ENCODE results near the gene FKBP15.
"Not testable (repeated sequence)": the region's sequence is repeated elsewhere in the genome, so short reads cannot be mapped to it uniquely, and the experiment has no call there.

The FKBP15 gene

DNA sequence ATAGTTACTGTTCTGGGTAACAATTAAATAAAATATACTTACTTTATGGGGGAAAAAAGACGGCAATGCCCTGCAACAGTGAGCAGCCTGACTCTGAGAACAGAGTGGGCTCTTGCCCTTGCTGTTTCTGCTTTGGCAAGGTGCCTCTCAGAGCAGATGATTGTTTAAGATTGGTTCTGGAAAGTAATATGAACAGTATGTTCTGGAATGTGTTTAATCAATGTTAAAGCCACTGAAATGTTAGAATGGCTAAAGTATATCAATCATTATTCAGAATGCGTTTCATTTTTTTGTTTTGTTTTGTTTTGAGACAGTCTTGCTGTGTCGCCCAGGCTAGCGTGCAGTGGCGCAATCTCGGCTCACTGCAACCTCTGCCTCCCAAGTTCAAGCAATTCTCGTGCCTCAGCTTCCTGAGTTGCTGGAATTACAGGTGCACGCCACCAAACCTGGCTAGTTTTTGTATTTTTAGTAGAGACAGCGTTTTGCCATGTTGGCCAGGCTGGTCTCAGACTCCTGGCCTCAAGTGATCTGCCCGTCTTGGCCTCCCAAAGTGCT is 14.7 kb upstream of the FKBP15 start:
- DNase-seq = not testable (repeated sequence)

DNA sequence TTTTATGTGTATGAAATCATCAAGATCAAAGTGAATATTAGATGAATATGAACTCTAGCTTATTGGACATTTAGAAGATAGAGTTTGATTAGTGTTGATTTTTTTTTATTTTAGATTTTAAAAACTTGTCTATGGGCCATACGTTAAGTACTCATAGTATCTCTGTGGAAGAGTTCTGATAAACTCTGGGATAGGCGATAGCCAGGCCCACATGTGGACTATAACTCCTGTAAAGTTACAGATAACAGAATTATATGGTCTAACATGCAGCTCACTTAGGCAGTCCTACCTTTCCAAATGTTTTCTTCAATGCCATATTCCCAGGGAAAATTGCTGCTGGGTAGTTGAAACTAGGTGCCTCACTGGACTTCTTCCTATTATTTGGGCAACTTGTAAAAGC is 10.6 kb upstream of the FKBP15 start:
- DNase-seq = no peak

DNA sequence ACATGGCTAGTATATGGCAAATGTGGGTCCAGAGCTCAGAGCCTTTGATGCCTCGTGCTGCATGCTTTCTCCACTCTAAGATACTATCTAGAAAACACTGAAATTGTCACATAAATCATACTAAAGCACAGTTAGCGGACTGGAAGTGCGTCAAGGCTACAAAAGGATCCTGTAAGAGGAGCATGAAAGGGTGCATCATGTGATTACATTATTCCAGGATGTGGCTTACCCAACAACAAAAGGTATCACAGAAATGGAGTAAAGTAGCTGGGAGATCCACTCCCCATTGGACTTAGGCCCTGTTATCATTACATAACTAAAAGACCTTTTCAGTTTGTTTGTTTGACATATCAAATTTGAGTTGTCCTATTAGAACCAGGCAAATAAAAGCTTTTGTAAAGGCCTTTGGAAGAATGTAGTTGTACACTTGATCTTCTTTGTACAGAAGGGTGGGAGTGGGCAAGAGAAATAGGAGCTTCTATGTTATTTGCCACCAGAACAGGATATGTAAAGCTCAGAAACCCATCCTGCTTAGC is 7.1 kb upstream of the FKBP15 start:
- DNase-seq = no peak

DNA sequence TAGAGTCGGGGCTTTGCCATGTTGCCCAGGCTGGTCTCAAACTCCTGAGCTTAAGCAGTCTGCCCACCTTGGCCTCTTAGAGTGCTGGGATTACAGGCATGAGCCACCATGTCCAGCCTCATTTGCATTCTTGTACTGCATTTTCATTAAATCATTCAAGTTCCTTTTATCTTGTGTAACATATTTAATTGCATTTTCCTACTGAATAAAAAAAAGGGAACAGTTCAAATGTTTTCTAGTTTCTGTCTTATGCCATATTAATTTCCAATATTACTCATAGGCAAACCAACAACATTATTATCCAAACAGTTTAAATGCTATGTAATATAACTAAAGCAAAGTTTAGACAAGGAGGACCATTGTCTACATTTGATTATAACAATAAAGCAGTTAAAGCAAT is 6.4 kb upstream of the FKBP15 start:
- no peak for DNase-seq

DNA sequence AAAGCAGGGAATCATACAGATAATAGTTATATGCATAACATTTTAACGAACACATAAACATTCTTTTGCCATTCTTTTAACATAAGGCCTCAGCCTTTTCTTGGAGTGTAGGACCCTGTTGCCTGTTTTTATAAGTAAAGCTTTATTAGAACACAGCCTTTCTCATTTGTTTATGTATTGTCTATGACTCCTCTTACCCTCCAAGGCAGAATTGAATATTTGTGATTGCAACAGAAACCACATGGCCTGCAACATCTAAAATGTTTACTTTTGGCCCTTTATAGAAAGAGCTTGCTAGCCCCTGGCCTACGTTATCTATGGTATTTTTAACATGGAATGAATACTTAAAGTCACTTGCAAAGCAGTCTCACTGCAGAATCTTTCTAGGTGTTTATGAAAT is 2.9 kb upstream of the FKBP15 start:
- no peak for DNase-seq

DNA sequence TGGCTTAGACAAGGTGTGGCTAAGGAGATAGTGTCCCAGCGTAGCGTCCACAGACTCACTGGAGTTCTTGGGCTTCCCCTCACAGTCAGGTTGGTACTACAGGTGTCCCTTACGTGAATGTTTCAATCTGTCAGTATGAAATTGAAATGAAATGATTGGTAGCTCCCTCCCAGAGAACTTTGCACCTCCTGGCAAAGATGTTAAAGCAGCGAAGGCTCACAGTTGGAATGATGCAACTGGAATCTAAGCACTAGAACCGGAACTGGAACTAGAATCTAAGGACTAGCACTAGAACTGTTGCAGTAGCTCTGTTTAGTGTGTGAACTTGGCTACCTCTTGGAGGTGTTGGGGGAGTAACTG is 1.4 kb upstream of the FKBP15 start:
- no peak for DNase-seq

DNA sequence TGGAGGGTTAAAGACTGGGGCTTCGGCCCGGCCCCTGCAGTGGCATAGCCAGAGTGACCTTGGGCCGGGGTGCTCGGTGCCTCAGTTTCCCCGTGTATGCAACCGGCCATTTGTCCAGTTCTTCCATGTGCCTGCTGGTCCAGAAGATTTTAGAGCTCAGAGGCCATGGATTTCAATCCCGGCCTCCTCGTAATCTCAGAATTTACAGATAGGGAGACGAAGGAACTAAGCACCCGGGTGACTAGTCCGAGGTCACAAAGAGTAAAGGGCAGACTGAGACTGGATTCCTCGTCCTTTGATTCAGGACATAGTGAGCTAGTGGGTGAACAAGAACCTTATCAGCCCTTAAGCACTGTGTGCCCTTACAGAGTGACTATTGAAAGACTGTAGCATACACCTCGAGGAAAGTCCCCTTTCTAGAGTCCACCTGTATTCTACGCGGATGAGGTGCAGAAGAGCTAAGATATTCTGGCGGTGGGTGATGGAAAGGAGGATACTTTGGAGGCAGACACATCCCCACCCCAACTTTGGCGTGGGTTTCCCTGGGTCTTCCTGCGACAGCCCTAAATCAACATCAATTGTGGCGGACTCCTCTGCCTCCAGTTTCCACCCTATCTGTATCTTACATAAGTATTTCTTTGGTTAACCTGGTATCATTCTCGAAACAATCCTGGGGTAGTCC is 864 bp upstream of the FKBP15 start:
- DNase-seq = no peak

DNA sequence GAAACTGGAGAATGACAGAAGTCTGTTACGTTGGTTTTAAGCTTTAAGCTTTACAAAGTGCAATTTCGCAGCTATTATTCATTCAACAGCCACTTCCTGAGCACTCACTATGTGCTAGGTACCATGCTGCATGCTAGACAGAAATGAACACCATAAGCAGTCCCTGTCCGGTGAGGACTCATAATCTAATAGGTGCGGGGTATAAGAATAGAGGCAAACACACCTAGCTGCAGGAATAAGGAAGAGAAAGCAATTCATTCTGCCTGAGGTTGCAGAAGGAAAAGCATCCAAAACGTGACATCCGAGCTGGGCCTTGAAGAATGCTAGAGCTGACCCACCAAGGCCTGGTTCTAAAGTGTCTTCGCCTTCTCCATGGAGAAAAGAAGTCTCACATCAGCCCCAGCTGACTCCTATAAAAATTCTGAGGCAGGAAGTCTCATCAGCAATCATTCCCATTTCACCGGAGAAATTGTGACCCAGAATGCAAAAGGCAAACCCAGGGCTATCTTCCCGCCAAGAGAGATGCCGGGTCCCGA is 542 bp downstream of the FKBP15 start:
- no peak for DNase-seq

DNA sequence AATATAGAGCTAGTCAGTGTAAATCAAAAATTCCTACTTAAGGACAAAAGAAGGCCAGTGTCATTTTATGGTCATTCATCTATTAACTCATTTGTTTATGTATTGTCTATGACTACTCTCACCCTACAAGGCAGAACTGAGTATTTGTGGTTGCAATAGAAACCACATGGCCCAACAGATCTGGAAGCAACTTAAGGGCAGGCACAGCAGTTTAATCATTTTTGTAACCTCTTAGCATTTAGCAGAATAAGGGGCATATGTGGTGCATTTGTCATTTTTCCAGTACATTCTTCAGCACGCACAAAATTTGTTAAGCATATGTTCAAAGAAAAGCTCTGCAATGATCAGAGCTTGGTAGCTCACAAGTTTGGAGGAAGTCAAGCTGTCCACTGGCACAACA is 1.1 kb downstream of the FKBP15 start:
- DNase-seq = no peak

DNA sequence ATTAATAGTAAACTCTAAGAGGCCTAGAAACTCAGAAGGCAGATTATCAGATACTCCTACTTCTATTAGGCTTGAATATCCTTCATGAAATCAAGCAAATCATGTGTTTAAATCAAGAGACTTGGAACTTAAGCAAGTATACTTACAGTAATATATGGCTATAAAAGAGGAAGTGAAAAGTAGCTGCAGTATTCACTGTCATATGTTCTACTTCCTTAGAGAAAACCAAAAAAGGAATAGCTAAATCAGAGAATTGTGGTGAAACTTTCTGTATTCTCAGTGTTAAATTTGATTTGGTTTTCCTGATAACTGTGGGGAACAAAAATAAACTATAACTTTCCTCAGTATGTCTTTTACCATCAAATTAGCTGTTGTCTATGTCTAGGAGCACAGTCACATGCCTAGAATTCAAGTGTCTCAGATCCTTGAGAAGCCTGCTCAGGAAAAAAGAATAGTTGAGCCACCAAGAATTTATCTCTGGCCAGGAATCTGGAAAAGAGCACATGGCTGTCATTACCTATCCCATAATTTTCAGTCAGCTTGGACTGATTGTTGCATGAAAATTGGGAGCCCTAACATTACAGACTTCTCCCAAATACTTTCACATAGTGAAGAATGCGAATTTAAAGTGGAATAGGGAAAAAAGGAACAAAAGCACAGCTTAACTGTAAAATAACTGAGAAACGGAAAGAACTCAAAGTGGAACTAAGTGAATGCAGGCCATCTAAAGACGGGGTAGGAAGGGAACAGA is 1.7 kb downstream of the FKBP15 start:
- no peak for DNase-seq

DNA sequence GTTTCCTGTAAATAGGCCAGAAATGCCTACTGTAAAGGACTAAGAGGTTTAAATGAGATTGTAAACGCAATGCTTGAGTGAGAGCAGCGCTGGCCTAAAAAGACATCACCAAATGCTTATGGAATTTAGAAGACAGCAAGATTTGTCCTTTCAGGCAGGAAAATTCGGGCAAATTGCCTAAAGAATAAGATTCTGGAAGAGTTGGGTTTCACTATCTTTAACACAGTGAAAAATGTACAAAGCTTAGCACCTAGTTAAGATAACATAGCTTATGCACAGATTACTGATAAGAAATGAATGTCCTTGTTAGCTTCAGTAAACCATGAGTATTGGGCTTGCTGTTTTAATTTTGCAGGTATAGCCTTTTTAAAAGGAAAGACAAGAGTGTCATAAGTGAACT is 4.7 kb downstream of the FKBP15 start:
- DNase-seq = no peak

DNA sequence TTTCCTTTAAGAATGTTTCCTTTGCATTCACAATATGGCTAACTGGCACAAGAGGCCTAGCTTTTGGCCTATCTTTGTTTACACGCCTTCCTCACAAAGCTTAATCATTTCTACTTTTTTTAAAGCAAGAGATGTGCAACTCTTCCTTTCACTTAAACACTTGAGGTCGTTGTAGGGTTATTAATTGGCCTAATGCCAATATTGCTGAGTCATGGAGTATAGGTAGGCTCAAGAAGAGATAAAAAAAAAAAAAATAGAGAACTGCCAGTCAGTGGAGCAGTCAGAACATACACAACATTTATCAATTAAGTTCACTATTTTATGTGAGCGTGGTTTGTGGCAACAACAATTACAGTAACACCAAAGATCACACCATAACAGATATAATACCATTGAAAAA is 5.9 kb downstream of the FKBP15 start:
- no peak for DNase-seq

DNA sequence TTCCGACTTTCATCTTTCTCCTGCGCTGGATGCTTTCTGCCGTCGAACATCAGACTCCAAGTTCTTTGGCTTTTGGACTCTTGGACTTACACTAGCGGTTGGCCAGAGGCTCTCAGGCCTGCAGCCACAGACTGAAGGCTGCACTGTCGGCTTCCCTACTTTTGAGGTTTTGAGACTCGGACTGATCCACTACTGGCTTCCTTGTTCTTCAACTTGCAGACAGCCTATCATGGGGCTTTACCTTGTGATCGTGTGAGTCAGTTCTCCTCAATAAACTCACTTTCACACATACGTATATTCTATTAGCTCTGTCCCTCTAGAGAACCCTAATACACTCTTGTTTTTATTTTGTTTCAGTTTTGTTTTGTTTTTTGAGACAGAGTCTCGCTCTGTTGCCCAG is 10.3 kb downstream of the FKBP15 start:
- no peak for DNase-seq

DNA sequence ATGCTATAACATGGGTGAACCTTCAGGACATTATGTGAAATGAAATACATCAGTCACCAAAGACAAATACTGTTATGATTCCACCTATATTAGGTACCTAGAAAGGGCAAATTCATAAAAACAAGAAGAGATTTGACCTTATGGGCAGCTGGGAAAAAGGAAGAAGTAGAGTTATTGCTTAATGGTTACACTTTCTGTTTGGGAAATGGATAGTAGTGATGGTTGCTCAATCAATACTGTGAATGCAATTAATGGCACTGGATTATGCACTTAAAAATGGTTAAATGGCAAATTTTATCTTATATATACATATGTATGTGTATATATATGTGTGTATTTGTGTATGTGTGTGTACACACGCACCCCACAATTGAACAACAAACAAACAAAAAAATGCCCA is 15.2 kb downstream of the FKBP15 start:
- DNase-seq = no peak

DNA sequence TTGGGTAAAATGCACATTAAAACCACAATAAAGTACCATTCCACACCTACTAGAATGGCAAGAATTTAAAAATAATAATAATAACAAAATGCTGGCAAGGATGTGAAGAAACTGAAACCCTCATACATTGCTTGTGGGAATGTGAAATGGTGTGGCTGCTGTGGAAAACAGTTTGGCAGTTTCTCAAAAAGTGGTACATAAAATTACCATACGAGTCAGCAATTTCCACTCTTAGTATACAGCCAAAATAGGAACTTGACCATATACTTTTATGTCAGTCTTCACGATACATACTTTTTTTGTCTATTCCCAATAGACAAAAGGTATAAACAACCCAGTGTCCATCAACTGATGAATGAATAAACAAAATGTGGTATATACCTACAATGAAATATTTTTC is 15.6 kb downstream of the FKBP15 start:
- DNase-seq = no peak

DNA sequence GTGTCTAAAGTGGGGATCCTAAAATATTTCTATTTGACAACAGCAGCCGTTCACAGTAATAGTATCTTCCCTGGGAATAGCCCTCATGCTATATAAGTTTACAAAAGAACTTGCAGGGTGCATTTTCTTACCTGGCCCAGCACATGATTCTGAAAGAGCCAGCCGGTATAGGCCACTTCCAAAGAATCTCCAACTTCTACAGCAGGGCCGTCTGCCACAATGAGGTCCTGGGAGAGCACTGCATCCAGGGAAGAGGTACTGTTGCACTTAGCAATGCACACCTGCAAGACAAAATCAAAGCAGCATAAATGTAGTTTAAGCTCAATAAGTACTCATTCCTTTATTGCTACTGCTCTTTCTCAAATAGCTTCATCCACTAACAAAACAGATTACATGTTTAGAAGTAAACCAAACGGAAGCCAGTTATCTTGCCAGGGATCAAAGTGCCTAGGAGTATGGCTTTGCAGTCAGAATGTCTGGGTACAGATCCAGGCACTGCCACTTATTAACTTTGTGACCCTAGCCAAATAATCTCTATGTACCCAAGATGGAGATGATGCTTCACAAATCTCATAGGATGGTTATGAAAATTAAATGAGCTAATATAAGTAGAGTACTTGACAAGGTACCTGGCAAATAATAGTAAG is 21.3 kb downstream of the FKBP15 start:
- DNase-seq = no peak

DNA sequence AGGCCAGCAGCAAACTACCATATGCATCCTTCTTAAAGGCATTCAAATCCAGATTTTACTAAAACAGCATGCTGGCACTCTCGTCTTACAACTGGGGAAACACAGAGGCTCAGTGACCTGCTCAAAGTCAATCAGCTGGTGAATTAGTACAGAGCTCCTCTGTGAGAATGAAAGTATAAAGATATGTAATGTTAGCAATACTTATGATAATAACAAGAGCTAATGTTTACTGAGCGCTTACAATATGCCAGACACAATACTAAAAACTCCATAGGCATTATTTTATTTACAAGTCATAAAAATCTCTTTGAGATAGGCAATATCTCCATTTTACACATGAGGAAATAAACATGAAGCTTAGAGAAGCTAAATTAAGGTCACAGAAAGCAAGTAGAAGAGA is 28.6 kb downstream of the FKBP15 start:
- DNase-seq = no peak

DNA sequence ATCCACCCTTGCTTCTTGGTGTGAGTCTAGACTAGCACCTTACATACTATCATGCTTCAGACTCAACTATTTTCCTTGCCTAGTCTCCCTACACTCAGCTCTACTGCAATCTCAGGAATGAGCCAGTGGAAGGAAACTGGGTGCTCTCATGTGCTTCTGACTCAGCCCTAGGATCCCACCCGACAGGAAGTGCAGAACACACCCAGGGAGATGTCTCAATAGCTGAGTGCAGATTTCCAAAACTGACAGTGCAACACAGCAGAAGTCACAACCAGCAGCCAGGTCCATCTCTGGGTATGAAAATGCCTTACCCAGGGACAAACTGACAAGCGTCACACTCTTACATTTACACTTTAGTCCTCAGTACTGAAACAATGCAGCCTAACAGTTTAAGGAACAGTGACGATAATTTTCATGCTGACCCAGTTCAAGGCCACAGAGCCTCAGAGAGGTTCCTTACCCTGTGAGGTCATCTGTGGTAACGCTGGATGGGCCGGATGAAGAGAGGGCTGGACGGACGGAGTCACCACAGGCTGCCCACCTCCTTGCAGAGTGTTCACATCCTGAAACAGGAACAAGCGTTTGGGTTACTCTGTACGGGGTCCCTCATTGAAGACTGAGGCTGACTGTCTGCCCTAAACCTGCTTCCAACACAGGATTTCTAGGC is 33.0 kb downstream of the FKBP15 start:
- DNase-seq = no peak

DNA sequence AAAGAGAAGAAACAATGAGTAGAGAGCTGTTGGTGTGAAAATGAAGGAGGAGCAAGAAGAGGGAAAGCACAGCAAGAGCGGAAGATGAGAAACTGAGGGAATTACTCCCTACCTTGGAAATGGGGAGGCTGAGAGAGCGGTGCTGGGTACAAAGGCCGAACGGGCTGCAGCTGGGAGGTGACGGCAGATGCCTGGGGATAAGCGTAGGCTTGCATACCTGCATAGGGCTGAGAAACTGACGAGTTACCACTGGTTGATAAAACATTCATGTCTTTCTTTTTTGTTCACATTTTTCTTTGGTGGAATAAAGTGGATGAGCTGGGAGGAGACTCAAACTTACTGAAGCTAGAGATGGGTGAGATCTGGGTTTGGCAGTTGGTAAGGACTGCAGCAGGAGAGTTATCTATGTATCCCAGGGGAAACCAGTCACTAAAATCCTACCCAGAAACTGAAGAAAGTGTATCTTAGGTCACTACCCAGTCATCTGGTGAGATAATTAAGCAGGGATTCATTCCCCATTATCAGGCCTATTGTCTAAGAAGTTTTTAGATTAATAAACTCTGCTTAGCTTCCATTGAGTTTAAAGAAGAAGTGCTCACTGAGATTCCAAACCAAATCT is 34.8 kb downstream of the FKBP15 start:
- no peak for DNase-seq

DNA sequence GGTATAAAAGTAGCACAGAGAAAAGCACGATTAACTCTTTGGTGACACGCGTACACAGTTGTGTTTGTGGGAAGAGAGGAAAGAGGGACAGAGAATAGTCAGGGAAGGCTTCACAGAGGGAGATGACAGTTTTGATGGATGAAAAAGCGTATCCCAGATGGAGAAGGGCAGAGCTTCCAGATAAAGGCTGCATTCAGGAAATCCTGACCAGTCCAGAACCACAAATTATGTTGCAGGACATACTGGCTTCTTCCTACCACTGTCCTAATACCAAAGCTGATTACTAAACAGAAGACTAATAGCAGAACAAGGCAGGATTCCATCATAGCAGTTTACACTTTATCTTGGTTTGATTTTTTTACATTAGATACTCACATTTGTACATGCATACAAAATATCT is 35.8 kb downstream of the FKBP15 start:
- no peak for DNase-seq

DNA sequence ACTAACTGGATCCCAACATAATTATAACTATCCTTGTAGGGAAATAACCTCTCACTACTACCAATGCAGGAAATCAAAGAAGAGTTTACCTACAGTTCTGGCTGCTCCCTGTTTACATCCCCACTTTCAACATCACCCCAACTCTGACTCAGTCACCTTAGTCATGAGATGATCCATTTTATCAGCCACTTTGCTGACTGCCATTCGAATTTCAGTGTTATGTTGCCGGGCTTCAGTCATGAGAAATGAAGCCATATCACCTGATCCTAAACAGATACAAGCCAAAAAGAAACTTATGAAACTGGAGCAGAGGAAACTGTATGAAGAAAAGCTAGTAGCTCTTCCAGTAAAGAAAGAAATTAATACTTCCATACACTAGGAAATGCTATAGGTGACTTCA is 36.5 kb downstream of the FKBP15 start:
- DNase-seq = no peak

DNA sequence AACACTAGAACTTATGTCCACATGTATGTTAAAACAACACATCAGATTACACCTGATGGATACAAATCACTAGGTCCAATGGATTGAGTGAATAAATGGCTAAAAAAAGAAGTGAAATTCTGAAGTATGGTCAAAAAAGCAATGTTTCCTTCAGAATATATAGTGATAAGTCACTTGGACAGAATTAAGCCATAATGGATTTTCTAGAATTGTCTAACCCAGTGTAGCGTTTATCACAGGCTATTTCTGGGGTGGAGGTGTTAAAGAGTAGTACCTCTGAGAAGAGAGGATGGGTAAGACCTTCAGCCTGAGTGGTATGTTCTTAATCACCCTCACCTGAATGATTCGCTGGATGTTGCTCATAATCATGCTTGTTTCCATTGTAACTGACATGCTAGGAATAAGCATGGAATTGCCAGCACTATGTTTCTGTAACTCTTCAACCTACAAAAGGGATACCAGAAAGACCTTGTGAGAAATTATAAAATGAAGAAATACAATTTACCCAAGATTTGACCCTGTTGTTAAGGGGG is 37.1 kb downstream of the FKBP15 start:
- no peak for DNase-seq
